HepG2 (cell line): Measurements from ENCODE around the gene TRIM31. TPM values are rescaled to one million over a fixed set of nuclear protein-coding genes. Genes with fewer than 3 reads are reported as not detected.

Experiments
- ELF4 ChIP-seq: sonication (generic); formaldehyde crosslinking; IDR thresholded peaks from 2 replicates; pipeline ENCODE4 v1.5.0; 2020; ENCODE audit warnings: missing genetic modification reagents, mild to moderate bottlenecking, moderate library complexity, borderline replicate concordance
- GZF1 ChIP-seq: sonication (generic); formaldehyde crosslinking; IDR thresholded peaks from 2 replicates; pipeline ENCODE4 v1.5.1; 2020; ENCODE audit warnings: mild to moderate bottlenecking, missing genetic modification reagents
- HDAC6 ChIP-seq: fragments of 200-600 bp; sonication (generic); IDR thresholded peaks from 2 replicates; pipeline ENCODE4 v1.7.0; 2017; ENCODE audit warnings: mild to moderate bottlenecking, antibody characterized with exemption, low read length, low read depth
- IRX3 ChIP-seq: sonication (generic); formaldehyde crosslinking; IDR thresholded peaks from 2 replicates; pipeline ENCODE4 v1.8.1; 2023; ENCODE audit warnings: mild to moderate bottlenecking, low read depth, missing genetic modification reagents, borderline replicate concordance
- KDM2A ChIP-seq: sonication (generic); formaldehyde crosslinking; IDR thresholded peaks from 2 replicates; pipeline ENCODE4 v1.4.0; 2020; ENCODE audit warnings: low read depth, missing genetic modification reagents, borderline replicate concordance
- KLF16 ChIP-seq, 2 experiments: sonication (generic) in 1 of 2; formaldehyde crosslinking in 1 of 2; IDR thresholded peaks; 2 replicates each; pipeline versions ENCODE4 v1.6.1 to v1.8.0; 2016 to 2023; ENCODE audit warnings: missing genetic modification reagents in 2 of 2, missing compliant biosample characterization in 1 of 2
- PATZ1 ChIP-seq: sonication (generic); formaldehyde crosslinking; IDR thresholded peaks from 2 replicates; pipeline ENCODE4 v1.4.0; 2020; ENCODE audit warnings: missing genetic modification reagents
- PREB ChIP-seq: sonication (generic); formaldehyde crosslinking; IDR thresholded peaks from 2 replicates; pipeline ENCODE4 v1.4.0; 2020; ENCODE audit warnings: missing genetic modification reagents
- TBX3 ChIP-seq: fragments of 450-650 bp; IDR thresholded peaks from 2 replicates; pipeline ENCODE4 v1.6.1; 2017; ENCODE audit warnings: antibody characterized with exemption, mild to moderate bottlenecking, inconsistent platforms, borderline replicate concordance
- ZFP37 ChIP-seq: sonication (generic); formaldehyde crosslinking; IDR thresholded peaks from 2 replicates; pipeline ENCODE4 v1.4.0; 2020; ENCODE audit warnings: missing genetic modification reagents, borderline replicate concordance
- ZNF280D ChIP-seq: sonication (generic); formaldehyde crosslinking; IDR thresholded peaks from 2 replicates; pipeline ENCODE4 v1.5.1; 2020; ENCODE audit warnings: mild to moderate bottlenecking, missing genetic modification reagents
- ZNF34 ChIP-seq: sonication (generic); formaldehyde crosslinking; IDR thresholded peaks from 2 replicates; pipeline ENCODE4 v1.4.0; 2020; ENCODE audit warnings: mild to moderate bottlenecking, missing genetic modification reagents, borderline replicate concordance
- ZXDC ChIP-seq: sonication (generic); formaldehyde crosslinking; IDR thresholded peaks from 2 replicates; pipeline ENCODE4 v1.5.0; 2020; ENCODE audit warnings: mild to moderate bottlenecking, missing genetic modification reagents
- polyA plus RNA-seq, 8 experiments: library from polyadenylated mRNA; depleted of rRNA in 3 of 8; stranded (reverse) in 7 of 8; unstranded in 1 of 8; fragments of >200 nt; fragmentation: Illumina TruSeq in 4 of 8; extraction: Trizol in 4 of 8; gene quantifications; 2 replicates each; pipeline versions ENCODE4 v1.2.1 to v1.2.3, GENCODE V29; 2011 to 2016; ENCODE audit warnings: low read depth in 4 of 8, missing spikeins in 1 of 8, mixed read lengths in 1 of 8; ENCODE audit not compliant: insufficient read depth in 1 of 8
- total RNA-seq, 5 experiments: library from RNA; depleted of rRNA; stranded (reverse); fragments of >200 nt; fragmentation: Illumina TruSeq; extraction: Trizol; gene quantifications; 2 replicates each; pipeline ENCODE4 v1.2.3, GENCODE V29; 2016; ENCODE audit warnings: low read depth in 1 of 5
- TF ChIP-seq, protein P1 (sequence below): IDR thresholded peaks from 2 replicates; pipeline ENCODE4 v1.6.1; 2016; ENCODE audit warnings: control low read depth
- TF ChIP-seq, protein P2 (sequence below): sonication (generic); formaldehyde crosslinking; IDR thresholded peaks from 2 replicates; pipeline ENCODE4 v1.4.0; 2020; ENCODE audit warnings: missing genetic modification reagents

TRIM31 gene
- total and polyA plus RNA-seq, 2 of the 13 experiments (the other 11 are each of a cell fraction or from before 2014, with no cell fraction given) = 0.13 to 0.51 TPM

DNA sequence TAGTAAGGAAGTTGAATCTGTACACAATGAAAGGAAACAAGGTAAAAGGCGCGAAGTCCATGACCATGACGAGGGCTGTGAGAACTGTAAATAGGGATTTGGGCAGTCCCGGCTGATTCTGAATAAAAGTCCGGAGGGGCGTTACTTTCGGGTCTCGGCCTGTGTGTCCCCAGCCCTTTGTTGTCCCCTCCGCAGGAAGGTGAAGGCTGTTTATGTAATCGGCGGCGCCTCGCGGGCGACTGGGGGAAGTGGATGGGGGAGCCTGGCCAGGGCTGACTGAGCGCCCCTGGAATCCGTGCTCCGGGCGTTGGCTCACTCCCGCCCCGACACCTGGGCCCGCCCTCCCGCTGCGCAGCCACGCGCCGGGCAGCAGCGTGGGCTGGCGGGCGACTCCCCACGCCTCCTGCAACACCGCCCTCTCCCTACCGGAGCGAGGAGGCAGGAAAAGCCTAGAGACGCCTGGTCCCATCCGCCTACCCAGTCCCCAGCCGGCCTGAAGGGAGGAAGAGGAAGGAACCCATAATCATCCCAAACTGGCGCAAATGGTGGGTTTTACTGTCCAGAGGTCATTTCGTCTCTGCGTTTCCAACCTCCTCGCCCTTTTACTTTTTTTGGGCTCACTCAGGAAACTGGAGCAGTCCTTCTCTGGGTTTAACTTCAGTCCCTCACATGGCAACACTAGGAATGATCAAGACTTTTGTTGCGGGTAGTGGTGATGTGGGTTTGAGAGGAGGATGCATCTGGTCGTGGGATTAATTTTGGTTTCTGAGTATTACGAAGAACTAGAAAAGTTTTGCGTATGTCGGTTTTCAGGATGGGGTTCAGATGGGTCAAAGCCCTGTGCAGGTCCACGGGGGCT is 12.1 kb downstream of the TRIM31 start (continued):
- peak; percentile 58; the same call in 1 of the 2 replicates for TF ChIP-seq TBX3
- TF ChIP-seq GZF1 (CRISPR knock-in tag) = no peak
- 0 out of 2 replicates have a peak, but pooled peaks have one; percentile 11 for TF ChIP-seq ZNF280D (CRISPR knock-in tag)
- TF ChIP-seq ZFP37 (CRISPR knock-in tag) = no peak
- TF ChIP-seq, protein P1, sequence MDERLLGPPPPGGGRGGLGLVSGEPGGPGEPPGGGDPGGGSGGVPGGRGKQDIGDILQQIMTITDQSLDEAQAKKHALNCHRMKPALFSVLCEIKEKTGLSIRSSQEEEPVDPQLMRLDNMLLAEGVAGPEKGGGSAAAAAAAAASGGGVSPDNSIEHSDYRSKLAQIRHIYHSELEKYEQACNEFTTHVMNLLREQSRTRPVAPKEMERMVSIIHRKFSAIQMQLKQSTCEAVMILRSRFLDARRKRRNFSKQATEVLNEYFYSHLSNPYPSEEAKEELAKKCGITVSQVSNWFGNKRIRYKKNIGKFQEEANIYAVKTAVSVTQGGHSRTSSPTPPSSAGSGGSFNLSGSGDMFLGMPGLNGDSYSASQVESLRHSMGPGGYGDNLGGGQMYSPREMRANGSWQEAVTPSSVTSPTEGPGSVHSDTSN (CRISPR knock-in tag) = no peak
- TF ChIP-seq IRX3 = no peak
- peak; percentile 84; the same call in 1 of the 2 replicates for TF ChIP-seq ELF4
- peak; percentile 60; the same call in 1 of the 2 replicates for TF ChIP-seq KDM2A (CRISPR knock-in tag)
- TF ChIP-seq, protein P2, sequence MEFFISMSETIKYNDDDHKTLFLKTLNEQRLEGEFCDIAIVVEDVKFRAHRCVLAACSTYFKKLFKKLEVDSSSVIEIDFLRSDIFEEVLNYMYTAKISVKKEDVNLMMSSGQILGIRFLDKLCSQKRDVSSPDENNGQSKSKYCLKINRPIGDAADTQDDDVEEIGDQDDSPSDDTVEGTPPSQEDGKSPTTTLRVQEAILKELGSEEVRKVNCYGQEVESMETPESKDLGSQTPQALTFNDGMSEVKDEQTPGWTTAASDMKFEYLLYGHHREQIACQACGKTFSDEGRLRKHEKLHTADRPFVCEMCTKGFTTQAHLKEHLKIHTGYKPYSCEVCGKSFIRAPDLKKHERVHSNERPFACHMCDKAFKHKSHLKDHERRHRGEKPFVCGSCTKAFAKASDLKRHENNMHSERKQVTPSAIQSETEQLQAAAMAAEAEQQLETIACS (CRISPR knock-in tag) = no peak
- TF ChIP-seq KLF16 (CRISPR knock-in tag; IDR thresholded peaks at IDR 0.05) = peak in 1 of 2 experiments; percentile 79; a peak in 1 of 4 replicates
- no peak for TF ChIP-seq ZNF34 (CRISPR knock-in tag)
- TF ChIP-seq PREB (CRISPR knock-in tag) = no peak
- TF ChIP-seq HDAC6 = no peak
- TF ChIP-seq PATZ1 = peak; percentile 84
- TF ChIP-seq ZXDC (CRISPR knock-in tag) = no peak; the same call in 1 of the 2 replicates
